Measurements from ENCODE around the gene PHACTR1. TPM values are rescaled to one million over a fixed set of nuclear protein-coding genes. Genes with fewer than 3 reads are reported as not detected.

The PHACTR1 gene
- total and polyA plus RNA-seq, 7 donors: 0.04 to 3.0 (median 0.85) TPM

DNA sequence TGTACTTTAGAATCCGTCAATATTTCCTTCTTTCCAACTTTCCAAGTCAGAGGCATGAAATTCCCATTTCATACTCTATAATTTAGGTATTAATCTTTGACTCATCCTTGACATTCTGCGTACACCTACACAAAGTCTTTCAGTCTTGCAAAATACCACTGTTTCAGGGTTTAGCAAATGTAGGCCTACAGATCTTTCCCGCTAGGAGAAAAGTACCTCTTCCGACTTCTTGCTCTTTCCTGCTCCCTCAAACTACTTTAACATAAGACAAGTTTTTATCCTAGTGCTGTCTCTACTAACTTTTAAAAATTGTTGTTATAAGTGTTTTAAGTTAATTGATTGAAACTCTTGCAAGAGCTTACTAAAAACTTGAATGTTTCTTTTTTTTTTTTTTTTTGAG is 18.3 kb upstream of the PHACTR1 start:
- H3K27me3 ChIP-seq (ENCODE audit: insufficient read depth in 3 of 3, low read length in 2 of 3): peaks cover 0 to 2% (median 0%) of the 10 kb centered on the region in 3 donors
- TF ChIP-seq, protein P1, sequence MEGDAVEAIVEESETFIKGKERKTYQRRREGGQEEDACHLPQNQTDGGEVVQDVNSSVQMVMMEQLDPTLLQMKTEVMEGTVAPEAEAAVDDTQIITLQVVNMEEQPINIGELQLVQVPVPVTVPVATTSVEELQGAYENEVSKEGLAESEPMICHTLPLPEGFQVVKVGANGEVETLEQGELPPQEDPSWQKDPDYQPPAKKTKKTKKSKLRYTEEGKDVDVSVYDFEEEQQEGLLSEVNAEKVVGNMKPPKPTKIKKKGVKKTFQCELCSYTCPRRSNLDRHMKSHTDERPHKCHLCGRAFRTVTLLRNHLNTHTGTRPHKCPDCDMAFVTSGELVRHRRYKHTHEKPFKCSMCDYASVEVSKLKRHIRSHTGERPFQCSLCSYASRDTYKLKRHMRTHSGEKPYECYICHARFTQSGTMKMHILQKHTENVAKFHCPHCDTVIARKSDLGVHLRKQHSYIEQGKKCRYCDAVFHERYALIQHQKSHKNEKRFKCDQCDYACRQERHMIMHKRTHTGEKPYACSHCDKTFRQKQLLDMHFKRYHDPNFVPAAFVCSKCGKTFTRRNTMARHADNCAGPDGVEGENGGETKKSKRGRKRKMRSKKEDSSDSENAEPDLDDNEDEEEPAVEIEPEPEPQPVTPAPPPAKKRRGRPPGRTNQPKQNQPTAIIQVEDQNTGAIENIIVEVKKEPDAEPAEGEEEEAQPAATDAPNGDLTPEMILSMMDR (IDR thresholded peaks at IDR 0.05): no peak
- H3K36me3 ChIP-seq (ENCODE audit: insufficient read depth in 1 of 2, low read depth in 1 of 2): no peaks in the 10 kb centered on the region
- no peaks in the 10 kb centered on the region for H3K4me1 ChIP-seq
- no peak overlapping the region for H3K4me3 ChIP-seq
- ATAC-seq (no peak), DNase-seq (no peak)
- H3K9me3 ChIP-seq: no peaks in the 10 kb centered on the region
- intact Hi-C loops (cut with DNase I): no loop called here
- no peak overlapping the region for H3K27ac ChIP-seq
- WGBS, 3 donors: 60 to 68% (median 67%) methylated on average over 4 of the region's 4 CpGs

DNA sequence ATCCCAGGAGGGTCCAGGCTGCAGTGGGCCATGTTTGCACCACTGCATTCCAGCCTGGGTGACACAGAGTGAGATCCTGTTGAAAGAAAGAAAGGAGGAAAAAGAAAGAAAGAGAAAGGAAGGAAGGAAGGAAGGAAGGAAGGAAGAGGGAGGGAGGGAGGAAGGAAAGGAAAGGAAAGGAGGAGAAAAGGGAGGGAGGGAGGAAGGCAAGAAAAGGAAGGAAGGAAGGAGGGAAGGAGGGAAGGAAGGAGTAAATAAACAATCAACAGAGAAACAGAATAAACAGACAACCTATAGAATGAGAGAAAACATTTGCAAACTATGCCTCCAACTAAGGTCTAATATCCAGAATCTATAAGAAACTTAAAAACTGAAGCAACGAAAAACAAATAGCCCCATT is 11.6 kb upstream of the PHACTR1 start:
- TF ChIP-seq, protein P1 (IDR thresholded peaks at IDR 0.05): no peak
- DNase-seq (no peak), ATAC-seq (no peak)
- Histone ChIP-seq H3K27me3 (ENCODE audit: insufficient read depth in 3 of 3, low read length in 2 of 3) (peaks cover 0 to 2% (median 0%) of the 10 kb centered on the region in 3 donors), H3K4me3 (no peak overlapping the region), H3K4me1 (no peaks in the 10 kb centered on the region), H3K36me3 (ENCODE audit: insufficient read depth in 1 of 2, low read depth in 1 of 2) (no peaks in the 10 kb centered on the region), H3K9me3 (no peaks in the 10 kb centered on the region), H3K27ac (no peak overlapping the region)
- intact Hi-C loops (cut with DNase I): no loop called here
- 63 to 86% (median 78%) methylated on average over 1 of the region's 1 CpG for WGBS, 3 donors

DNA sequence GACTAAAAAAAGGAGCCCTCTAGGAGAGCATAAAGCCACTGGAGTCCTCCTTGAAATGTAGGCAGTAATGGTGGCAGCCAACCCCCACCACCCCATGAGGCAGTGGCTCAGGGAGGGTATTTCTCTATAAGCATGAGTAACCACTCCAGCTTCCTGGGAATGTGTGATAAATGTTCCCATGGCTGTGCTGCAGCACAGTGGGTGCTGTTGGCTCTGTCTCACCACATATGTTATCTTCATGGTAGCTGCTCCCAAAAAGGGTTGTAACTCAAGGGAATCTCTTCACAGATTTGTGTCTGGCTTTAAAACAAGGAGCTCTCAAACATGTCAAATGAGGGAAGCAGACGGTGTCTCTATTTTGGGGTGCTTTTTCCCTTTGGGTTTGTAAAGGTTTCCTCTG is 7.5 kb upstream of the PHACTR1 start:
- TF ChIP-seq, protein P1 (IDR thresholded peaks at IDR 0.05): no peak
- no peaks in the 10 kb centered on the region for H3K4me1 ChIP-seq
- intact Hi-C loops (cut with DNase I): no loop called here
- ATAC-seq (no peak), DNase-seq (no peak)
- H3K9me3 ChIP-seq: no peaks in the 10 kb centered on the region
- H3K27ac ChIP-seq: no peak overlapping the region
- WGBS, 3 donors: 65 to 81% (median 73%) methylated on average over 1 of the region's 1 CpG
- no peak overlapping the region for H3K4me3 ChIP-seq
- no peaks in the 10 kb centered on the region for H3K27me3 ChIP-seq (ENCODE audit: insufficient read depth in 3 of 3, low read length in 2 of 3)
- no peaks in the 10 kb centered on the region for H3K36me3 ChIP-seq (ENCODE audit: insufficient read depth in 1 of 2, low read depth in 1 of 2)

DNA sequence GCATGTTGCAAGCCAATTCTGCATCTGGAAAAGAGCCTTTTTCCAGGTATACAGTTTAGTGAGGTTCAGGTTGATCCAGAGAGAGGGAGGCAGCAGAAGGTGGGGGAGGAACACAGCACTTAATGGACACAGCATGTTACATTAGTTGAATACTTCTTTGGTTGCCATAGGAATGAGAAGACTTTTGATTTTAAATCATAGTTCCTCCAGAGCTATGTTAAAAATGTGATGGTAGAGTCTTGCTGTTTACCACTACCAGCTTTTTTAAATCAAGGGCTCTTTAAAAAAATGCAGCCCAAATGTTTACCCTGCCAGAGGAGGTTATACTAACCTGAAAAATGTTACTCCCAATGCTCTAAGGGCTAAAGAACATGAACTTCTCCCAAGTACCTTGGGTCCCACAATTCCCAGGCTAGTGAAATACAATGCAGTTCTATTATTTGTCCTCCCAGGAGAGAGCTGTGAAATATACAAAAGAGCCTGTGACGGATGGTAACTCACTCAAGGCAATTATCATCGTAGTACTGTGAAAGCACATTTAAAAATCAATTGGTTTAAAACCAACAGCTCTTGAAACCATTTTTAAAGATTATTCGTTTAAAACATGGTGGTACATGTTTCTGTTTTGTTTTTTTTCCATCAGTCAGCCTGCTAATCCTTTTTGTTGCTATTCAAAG is 6.9 kb upstream of the PHACTR1 start:
- no peak for DNase-seq
- Histone ChIP-seq H3K36me3 (ENCODE audit: insufficient read depth in 1 of 2, low read depth in 1 of 2) (no peaks in the 10 kb centered on the region), H3K4me1 (no peaks in the 10 kb centered on the region), H3K9me3 (no peaks in the 10 kb centered on the region), H3K27ac (no peak overlapping the region), H3K27me3 (ENCODE audit: insufficient read depth in 3 of 3, low read length in 2 of 3) (no peaks in the 10 kb centered on the region), H3K4me3 (no peak overlapping the region)
- TF ChIP-seq, protein P1 (IDR thresholded peaks at IDR 0.05): no peak
- intact Hi-C loops (cut with DNase I): no loop called here
- 44 to 49% (median 47%) methylated on average over 3 of the region's 3 CpGs for WGBS, 3 donors
- no peak for ATAC-seq

DNA sequence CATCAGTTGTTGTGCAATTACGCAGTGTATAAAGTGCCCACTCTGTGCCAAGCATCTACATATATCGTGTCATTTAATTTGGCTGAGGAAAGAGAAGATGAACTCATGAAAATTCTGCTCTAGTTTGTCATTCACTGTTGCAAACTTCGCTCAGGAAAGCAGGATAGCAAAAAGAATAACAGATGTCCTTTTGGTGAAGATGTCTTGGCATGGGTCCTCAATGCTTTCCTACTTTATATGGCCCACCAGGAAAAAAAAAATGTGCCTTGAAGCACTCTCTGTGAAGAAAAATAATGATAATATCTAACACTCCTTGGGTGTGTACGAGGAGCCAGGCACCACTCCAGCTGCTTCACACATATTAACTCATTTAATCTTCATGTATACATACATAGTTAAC is 5.6 kb upstream of the PHACTR1 start:
- no peak overlapping the region for H3K4me3 ChIP-seq
- DNase-seq (no peak), ATAC-seq (no peak)
- H3K27me3 ChIP-seq (ENCODE audit: insufficient read depth in 3 of 3, low read length in 2 of 3): no peaks in the 10 kb centered on the region
- no peaks in the 10 kb centered on the region for H3K9me3 ChIP-seq
- TF ChIP-seq, protein P1 (IDR thresholded peaks at IDR 0.05): no peak
- intact Hi-C loops (cut with DNase I): no loop called here
- no peaks in the 10 kb centered on the region for H3K4me1 ChIP-seq
- H3K27ac ChIP-seq: no peak overlapping the region
- H3K36me3 ChIP-seq (ENCODE audit: insufficient read depth in 1 of 2, low read depth in 1 of 2): no peaks in the 10 kb centered on the region
- 66 to 77% (median 68%) methylated on average over 4 of the region's 4 CpGs for WGBS, 3 donors
